GM12801 (cell line): Measurements from ENCODE around the gene CPED1.

Source experiments
- TF ChIP-seq, protein P1 (sequence below): IDR thresholded peaks from one replicate; pipeline ENCODE4 v1.5.1; 2011; ENCODE audit warnings: control low read depth; ENCODE audit not compliant: insufficient read length; ENCODE audit errors: extremely low read depth

The CPED1 gene

DNA sequence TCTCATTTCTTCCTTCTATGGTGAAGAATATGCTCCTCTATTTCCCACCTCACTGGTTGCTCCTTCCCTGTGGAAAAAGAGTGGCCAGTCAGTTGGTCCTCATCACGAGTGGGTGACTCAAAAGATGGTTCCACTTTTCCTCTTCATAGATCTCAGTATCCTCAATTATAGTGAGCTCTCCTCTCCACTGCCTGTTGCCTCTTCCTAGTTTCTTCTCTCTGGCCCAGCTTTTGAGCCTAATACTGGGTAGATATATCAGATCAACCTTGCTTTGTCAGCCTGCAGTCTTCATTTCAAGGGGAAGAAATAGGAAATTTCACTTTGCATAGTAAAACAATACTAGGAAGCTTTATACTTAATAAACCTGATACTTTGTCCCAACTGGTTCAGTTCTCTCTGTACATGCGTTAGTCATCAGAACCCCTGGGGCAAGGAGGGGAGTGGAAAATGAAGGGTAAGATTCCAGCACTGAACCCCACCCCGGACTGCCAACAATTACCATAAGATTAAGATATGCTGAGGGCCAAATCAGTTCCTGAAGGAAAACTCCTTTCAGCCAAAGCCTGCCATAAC is 324.8 kb downstream of the CPED1 start:
- TF ChIP-seq, protein P1, sequence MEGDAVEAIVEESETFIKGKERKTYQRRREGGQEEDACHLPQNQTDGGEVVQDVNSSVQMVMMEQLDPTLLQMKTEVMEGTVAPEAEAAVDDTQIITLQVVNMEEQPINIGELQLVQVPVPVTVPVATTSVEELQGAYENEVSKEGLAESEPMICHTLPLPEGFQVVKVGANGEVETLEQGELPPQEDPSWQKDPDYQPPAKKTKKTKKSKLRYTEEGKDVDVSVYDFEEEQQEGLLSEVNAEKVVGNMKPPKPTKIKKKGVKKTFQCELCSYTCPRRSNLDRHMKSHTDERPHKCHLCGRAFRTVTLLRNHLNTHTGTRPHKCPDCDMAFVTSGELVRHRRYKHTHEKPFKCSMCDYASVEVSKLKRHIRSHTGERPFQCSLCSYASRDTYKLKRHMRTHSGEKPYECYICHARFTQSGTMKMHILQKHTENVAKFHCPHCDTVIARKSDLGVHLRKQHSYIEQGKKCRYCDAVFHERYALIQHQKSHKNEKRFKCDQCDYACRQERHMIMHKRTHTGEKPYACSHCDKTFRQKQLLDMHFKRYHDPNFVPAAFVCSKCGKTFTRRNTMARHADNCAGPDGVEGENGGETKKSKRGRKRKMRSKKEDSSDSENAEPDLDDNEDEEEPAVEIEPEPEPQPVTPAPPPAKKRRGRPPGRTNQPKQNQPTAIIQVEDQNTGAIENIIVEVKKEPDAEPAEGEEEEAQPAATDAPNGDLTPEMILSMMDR = no peak

DNA sequence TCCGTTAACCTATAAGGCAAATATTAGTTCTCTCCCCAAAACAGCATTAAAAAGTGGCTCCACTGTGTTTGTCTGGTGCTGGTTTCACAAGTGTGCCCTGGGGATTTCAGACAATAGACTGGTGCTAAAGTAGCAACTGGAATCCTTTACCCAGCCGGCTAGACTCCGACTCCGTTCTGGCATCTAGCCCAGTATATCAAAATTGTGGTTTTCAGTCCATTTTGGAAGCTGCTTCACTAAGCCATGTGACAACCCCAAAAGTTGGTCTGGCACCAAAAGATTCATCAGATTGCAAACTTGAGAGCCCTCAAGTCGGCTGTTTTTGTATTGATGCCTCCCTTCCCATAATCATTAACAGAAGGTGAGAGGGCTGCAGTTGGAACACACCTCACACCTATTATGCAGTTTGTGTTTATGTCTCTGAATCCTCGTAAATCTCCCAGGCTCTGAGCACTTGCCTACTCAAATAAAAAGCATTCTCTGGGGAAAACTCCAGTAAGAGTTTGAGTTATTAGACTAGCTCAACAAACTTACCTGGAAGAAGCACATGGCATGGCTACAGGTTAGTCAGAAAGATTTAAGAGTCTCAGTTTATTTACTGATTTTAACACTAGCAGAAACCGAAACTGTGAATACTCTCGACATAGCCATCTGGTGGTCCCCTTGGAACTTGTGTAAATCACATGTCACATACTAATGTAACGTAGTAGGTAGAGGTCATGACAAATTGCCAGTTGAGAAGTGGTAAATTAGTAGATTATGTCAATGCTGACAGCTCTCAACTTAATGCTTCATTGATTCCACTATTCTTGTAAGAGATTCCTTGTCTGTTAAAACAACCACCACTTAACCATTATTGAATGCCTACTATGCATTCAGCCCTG is 325.5 kb downstream of the CPED1 start:
- TF ChIP-seq, protein P1 = no peak

DNA sequence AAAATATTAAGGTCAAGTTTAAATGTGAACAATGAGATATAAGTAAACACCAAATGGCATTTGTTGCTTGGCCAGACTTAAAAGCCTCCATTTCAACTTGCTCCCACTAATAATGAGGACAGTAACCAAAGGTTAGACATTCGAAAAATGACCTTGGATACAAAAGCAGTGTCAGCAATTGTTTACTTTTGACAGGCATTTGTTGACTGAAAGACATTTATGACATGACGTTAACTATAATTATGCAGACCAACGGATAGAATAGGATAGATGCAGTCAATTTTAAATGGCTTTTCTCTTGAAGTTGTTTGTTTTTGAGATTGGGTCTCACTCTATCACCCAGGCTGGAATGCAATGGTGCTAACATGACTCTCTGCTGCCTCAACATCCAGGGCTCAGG is 333.9 kb downstream of the CPED1 start:
- TF ChIP-seq, protein P1 = no peak

DNA sequence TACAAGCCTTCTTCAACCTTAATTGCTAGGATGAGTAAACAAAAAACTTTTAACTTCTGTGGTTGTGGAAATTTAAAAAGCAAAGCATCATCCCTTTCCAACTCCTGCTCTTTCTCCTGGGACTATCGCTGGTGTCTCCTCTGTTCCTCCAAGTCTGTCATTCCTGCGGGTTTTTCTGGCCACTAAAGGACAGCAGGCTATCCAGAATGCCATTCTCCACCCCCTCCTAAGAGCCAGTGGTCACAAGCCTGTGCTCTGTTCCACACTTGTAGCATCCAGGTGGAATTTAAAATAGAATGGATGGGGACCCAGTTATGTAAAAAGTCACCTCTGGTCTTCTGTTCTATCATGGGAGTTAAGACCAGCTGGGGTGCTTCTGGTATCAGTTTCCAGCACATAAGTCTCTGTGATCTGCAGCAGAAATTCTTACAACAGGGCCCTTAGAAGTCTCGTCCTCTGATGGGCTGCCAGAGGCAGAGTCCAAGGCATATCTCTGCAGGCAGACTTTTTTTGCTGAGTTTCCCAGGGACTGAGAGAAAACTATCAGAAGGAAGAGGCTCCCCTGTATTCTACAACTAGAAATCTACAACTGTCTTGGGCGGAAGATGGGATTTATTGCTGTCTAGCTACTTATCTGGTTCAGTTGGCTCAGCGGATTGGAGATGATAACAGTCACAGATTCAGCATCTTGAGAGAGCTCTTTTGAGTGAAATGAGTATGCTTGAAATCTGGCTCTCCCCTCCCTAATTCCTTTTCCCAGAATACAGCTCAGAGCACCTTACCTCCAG is 335.2 kb downstream of the CPED1 start:
- TF ChIP-seq, protein P1 = no peak

DNA sequence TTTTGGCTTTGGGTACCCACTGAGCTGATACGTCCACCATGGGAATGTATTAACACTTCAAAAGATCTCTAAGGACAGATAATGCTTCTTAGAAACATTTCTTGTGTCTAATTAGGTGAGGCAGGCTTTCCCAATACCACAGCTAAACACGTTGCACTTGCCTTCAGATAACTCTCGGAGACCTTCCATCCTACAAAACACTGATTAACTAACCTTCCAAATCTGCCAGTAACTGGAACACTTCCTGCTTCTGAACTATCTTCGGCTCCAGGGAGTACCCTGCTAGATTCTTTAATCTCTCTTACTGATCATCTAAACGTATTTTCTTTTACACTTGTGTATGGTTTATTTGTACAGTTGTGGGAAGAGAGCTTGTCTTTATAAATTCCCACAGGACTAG is 339.2 kb downstream of the CPED1 start:
- TF ChIP-seq, protein P1 = no peak

DNA sequence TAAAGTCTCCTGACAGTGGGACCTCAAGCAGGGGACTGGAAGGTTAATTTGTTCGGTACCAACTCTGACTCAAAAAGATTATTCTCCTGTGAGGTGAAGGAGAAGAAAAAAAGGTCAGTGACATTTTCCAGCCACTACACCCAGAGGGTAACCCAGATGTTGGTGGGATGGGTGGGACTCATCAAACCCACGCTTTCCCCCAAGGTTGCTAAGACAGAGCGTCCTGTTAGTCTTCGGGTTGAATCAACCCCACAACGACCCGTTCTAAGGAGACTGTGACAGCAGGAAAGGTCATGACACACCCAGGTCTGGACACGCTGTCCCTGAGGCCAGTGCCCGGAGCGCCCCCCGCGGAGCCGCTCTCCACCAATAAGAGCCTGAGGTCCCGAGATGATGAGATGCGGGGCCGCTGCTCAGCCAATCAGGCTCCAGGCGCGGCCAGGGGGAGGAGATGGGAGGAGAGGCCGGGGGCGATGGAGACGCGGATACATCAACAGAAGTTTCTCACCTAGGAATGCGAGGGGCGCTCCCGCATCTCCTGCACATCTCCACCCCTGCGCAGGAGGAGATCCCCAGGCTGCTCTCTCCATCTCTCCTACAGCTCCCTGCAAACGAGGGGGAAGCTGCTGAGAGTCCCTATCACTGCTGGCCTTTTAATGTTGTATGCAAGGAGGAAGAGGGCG is 340.1 kb downstream of the CPED1 start, which contains the start of gene WNT16:
WNT16 (plus strand) TSS at position 493 of the 683 bp plus-strand sequence. CDS start 293 bp downstream, outside the sequence.
- TF ChIP-seq, protein P1 = no peak
